Neutrophil (primary cell): ENCODE measurements around the gene CFAP61.

Experiments
- H3K27ac ChIP-seq: fragments of 200-600 bp; sonication (generic); 2 replicates; pipeline ENCODE4 v1.5.1; 2016; ENCODE audit warnings: mild to moderate bottlenecking, moderate library complexity
- H3K27me3 ChIP-seq: fragments of 200-600 bp; sonication (generic); 2 replicates; pipeline ENCODE4 v1.6.0; 2016; ENCODE audit warnings: mild to moderate bottlenecking
- H3K36me3 ChIP-seq: fragments of 200-600 bp; sonication (generic); 2 replicates; pipeline ENCODE4 v1.5.1; 2017
- H3K4me1 ChIP-seq, 2 experiments: fragments of 200-600 bp in 1 of 2; sonication (generic) in 1 of 2; 1 replicate in 1 of 2; 2 replicates in 1 of 2; pipeline versions ENCODE4 v1.5.1 to v1.6.1; 2013 to 2016; ENCODE audit warnings: low read depth in 1 of 2, low read length in 1 of 2, mild to moderate bottlenecking in 1 of 2, moderate library complexity in 1 of 2; ENCODE audit not compliant: control insufficient read depth in 1 of 2, insufficient read depth in 1 of 2
- H3K4me3 ChIP-seq, 2 experiments: fragments of 200-600 bp in 1 of 2; sonication (generic) in 1 of 2; 1 replicate in 1 of 2; 2 replicates in 1 of 2; pipeline ENCODE4 v1.5.1; 2013 to 2016; ENCODE audit warnings: low read depth in 1 of 2, low read length in 1 of 2, mild to moderate bottlenecking in 1 of 2, moderate library complexity in 1 of 2
- H3K9me3 ChIP-seq: fragments of 200-600 bp; sonication (generic); 2 replicates; pipeline ENCODE4 v1.5.1; 2016
- CTCF ChIP-seq: fragments of 200-600 bp; sonication (generic); IDR thresholded peaks from 2 replicates; pipeline ENCODE4 v1.5.1; 2016; ENCODE audit warnings: antibody characterized with exemption

Gene CFAP61

GRCh38 chr20:20212675-20213096 lies 160.4 kb downstream of the CFAP61 start:
- no peak overlapping the region for H3K4me3 ChIP-seq
- H3K36me3 ChIP-seq, result no peaks in the 10 kb centered on the region
- TF ChIP-seq CTCF, result no peak
- no peaks in the 10 kb centered on the region for H3K4me1 ChIP-seq
- H3K27me3 ChIP-seq, result peaks cover 35% of the 10 kb centered on the region
- H3K27ac ChIP-seq, result no peak overlapping the region
- H3K9me3 ChIP-seq, result no peaks in the 10 kb centered on the region

GRCh38 chr20:20213526-20214121 lies 161.3 kb downstream of the CFAP61 start:
- H3K27me3 ChIP-seq, result peaks cover 27% of the 10 kb centered on the region
- no peaks in the 10 kb centered on the region for H3K36me3 ChIP-seq
- H3K4me1 ChIP-seq, result no peaks in the 10 kb centered on the region
- H3K27ac ChIP-seq, result no peak overlapping the region
- no peak for TF ChIP-seq CTCF
- no peak overlapping the region for H3K4me3 ChIP-seq
- no peaks in the 10 kb centered on the region for H3K9me3 ChIP-seq

- Histone ChIP-seq H3K4me3 (no peak overlapping the region), H3K27me3 (peaks cover 23% of the 10 kb centered on the region), H3K9me3 (no peaks in the 10 kb centered on the region), H3K4me1 (no peaks in the 10 kb centered on the region), H3K27ac (no peak overlapping the region), H3K36me3 (no peaks in the 10 kb centered on the region)
- TF ChIP-seq CTCF, result no peak
These were observed 162.5 kb downstream of the CFAP61 start for GRCh38 chr20:20214757-20215275.

- Histone ChIP-seq H3K4me3 (no peak overlapping the region), H3K27me3 (peaks cover 27% of the 10 kb centered on the region), H3K27ac (no peak overlapping the region), H3K4me1 (no peaks in the 10 kb centered on the region), H3K36me3 (no peaks in the 10 kb centered on the region), H3K9me3 (no peaks in the 10 kb centered on the region)
- TF ChIP-seq CTCF, result no peak
These were observed 163.8 kb downstream of the CFAP61 start for GRCh38 chr20:20215976-20216727.

GRCh38 chr20:20216941-20217340 lies 164.6 kb downstream of the CFAP61 start:
- Histone ChIP-seq H3K4me3 (no peak overlapping the region), H3K27me3 (peaks cover 35% of the 10 kb centered on the region), H3K27ac (no peak overlapping the region), H3K4me1 (no peaks in the 10 kb centered on the region), H3K9me3 (no peaks in the 10 kb centered on the region), H3K36me3 (no peaks in the 10 kb centered on the region)
- TF ChIP-seq CTCF, result no peak
